Right atrium auricular region (tissue), 2 donors: ENCODE data around the gene IGSF6. TPM values are rescaled to one million over a fixed set of nuclear protein-coding genes. Genes with fewer than 3 reads are reported as not detected.
A peak's percentile ranks its signal among the peaks of the same experiment; 100 is the strongest.

Experiments used
- DNase-seq: peaks from one replicate; pipeline ENCODE4 v3.0.0-alpha.2; 2019; ENCODE audit warnings: low spot score
- H3K27ac ChIP-seq, 2 donors: fragments of 200-600 bp; sonication (generic); 1 replicate in 1 of 2; 2 replicates in 1 of 2; pipeline ENCODE4 v1.5.1; 2016 to 2019
- H3K27me3 ChIP-seq, 2 donors: fragments of 200-600 bp; sonication (generic); one replicate each; pipeline versions ENCODE4 v1.5.1 to v1.6.0; 2017 to 2019
- H3K36me3 ChIP-seq: fragments of 200-600 bp; sonication (generic); one replicate; pipeline ENCODE4 v1.5.1; 2016
- H3K4me1 ChIP-seq, 2 donors: fragments of 200-600 bp; sonication (generic); one replicate each; pipeline versions ENCODE4 v1.5.1 to v1.6.0; 2017 to 2019
- H3K4me3 ChIP-seq, 2 donors: fragments of 200-600 bp; sonication (generic); 1 replicate in 1 of 2; 2 replicates in 1 of 2; pipeline ENCODE4 v1.5.1; 2017 to 2019; ENCODE audit warnings: mild to moderate bottlenecking in 1 of 2, moderate library complexity in 1 of 2
- H3K9me3 ChIP-seq, 2 donors: fragments of 200-600 bp; sonication (generic); one replicate each; pipeline ENCODE4 v1.5.1; 2019
- CTCF ChIP-seq, 2 donors: fragments of 200-600 bp; sonication (generic); IDR thresholded peaks; one replicate each; pipeline ENCODE4 v1.5.1; 2019; ENCODE audit warnings: antibody characterized with exemption in 2 of 2
- total RNA-seq, 2 donors: library from RNA; depleted of rRNA; stranded (reverse); fragments of >200 nt; gene quantifications; one replicate each; pipeline ENCODE4 v1.1.0, GENCODE V29; 2016

Gene IGSF6
- total RNA-seq, 2 donors from 2014 or later: 0.67 to 1.6 TPM

DNA sequence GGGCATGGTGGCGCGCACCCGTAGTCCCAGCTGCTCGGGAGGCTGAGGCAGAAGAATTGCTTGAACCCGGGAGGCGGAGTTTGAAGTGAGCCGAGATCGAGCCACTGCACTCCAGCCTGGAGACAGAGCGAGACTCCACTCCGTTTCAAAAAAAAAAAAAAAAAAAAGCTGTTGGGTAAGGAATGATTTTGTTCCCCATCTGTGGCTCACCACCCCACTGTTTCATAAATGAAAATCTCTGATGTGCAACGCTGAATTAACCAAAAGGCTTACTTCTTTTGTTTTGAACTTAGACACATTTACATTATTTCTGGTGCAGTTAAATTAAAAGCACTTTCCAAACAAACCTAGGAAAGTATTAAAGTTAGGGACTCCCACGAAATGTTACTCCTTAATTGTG, 54.2 kb downstream of the IGSF6 start:
- Histone ChIP-seq H3K9me3 (no peaks in the 10 kb centered on the region), H3K36me3 (no peaks in the 10 kb centered on the region), H3K4me1 (peaks cover 0 to 22% of the 10 kb centered on the region in 2 donors), H3K27me3 (no peaks in the 10 kb centered on the region), H3K27ac (peak overlapping the region in 1 of 2 donors; percentile 90), H3K4me3 (no peak overlapping the region)
- no peak for TF ChIP-seq CTCF (IDR thresholded peaks at IDR 0.05)
- no peak for DNase-seq

DNA sequence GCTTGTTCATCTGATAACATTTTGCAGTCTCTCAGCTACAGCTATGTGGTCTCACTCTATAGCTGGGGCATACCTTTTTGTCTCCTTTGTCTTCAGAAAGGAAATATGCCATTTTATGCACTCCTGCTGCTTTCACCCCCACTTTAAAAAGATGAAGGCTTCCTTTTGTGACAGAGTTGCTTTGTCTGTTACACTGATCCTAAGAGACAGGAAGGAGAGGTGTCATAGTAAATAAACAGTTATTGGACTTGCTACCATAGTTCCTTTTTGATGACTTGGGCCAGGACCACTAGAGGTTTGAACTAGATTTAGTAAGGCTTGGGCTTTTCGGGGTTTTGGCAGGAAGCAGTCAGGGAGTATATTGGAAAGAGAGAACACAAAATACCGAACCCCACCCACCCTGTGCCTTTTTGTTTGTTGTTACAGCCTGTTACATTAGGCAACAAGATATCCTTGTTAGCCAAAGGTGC, 54.8 kb downstream of the IGSF6 start:
- H3K4me1 ChIP-seq: peaks cover 0 to 22% of the 10 kb centered on the region in 2 donors
- H3K9me3 ChIP-seq: no peaks in the 10 kb centered on the region
- no peak overlapping the region for H3K27ac ChIP-seq
- no peak for DNase-seq
- no peaks in the 10 kb centered on the region for H3K27me3 ChIP-seq
- H3K36me3 ChIP-seq: no peaks in the 10 kb centered on the region
- TF ChIP-seq CTCF (IDR thresholded peaks at IDR 0.05): no peak
- H3K4me3 ChIP-seq: no peak overlapping the region

GRCh38 chr16:21593530-21594289, 58.7 kb downstream of the IGSF6 start:
- TF ChIP-seq CTCF (IDR thresholded peaks at IDR 0.05): no peak
- Histone ChIP-seq H3K36me3 (no peaks in the 10 kb centered on the region), H3K27ac (no peak overlapping the region), H3K27me3 (no peaks in the 10 kb centered on the region), H3K4me1 (peaks cover 0 to 5% of the 10 kb centered on the region in 2 donors), H3K9me3 (no peaks in the 10 kb centered on the region), H3K4me3 (no peak overlapping the region)
- DNase-seq: no peak

DNA sequence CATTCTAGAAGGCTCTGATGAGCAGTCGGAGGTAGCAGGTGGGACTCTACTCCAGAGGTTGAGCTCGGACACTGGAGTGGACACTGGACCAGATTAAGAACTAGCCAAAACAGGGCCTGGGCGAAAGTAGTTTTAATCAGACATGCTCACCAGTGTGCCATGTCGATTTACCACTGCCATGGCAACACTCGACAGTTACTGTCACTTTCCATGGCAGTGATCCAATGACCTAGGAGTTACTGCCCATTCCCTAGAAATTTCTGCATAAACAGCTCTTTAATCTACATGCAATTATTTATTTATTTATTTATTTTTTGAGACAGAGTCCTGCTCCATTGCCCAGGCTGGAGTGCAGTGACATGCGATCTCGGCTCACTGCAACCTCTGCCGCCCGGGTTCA, 60.2 kb downstream of the IGSF6 start:
- H3K27ac ChIP-seq: no peak overlapping the region
- TF ChIP-seq CTCF (IDR thresholded peaks at IDR 0.05): no peak
- no peak for DNase-seq
- H3K27me3 ChIP-seq: no peaks in the 10 kb centered on the region
- H3K36me3 ChIP-seq: no peaks in the 10 kb centered on the region
- no peak overlapping the region for H3K4me3 ChIP-seq
- H3K9me3 ChIP-seq: no peaks in the 10 kb centered on the region
- no peaks in the 10 kb centered on the region for H3K4me1 ChIP-seq

DNA sequence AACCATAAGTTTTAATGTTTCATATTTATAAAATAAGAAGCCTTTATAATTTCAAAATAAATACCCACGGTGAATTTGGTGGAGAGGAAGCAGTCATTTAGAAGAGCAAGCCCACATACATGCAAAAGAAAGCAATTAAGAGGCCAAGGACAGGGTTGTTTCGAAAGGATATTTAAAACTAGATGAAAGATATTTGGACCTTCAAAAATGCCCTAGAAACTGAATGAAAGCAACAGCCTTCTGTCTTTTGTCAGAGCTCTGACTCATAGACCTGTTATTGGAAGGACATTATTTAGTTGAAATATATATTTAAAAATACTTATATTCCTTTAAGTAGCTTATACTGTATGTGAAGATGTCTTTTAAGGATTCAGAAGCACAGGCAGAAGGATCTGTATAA, 61.6 kb downstream of the IGSF6 start:
- Histone ChIP-seq H3K4me1 (no peaks in the 10 kb centered on the region), H3K36me3 (no peaks in the 10 kb centered on the region), H3K4me3 (no peak overlapping the region), H3K27me3 (no peaks in the 10 kb centered on the region), H3K27ac (no peak overlapping the region), H3K9me3 (no peaks in the 10 kb centered on the region)
- no peak for TF ChIP-seq CTCF (IDR thresholded peaks at IDR 0.05)
- DNase-seq: no peak

DNA sequence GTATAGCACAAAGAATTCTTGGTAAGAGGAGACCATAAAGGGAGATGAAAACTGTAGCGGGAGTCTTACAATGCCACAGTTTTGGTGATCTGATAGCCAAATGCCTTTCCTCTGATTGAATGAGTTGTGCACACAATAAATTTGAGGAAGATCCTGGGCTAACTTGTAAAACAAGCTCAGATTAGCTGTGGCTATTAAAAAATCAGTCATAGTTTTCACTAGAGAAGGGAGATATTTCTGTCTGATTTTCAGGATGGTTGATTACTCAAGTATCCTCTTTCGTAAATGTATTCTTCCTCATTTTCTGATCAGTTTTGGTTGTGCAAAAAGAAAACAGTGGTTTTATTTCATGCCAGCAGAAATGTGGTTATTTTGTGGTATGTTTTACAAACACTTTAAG, 62.1 kb downstream of the IGSF6 start:
- Histone ChIP-seq H3K9me3 (no peaks in the 10 kb centered on the region), H3K27ac (no peak overlapping the region), H3K36me3 (no peaks in the 10 kb centered on the region), H3K4me1 (no peaks in the 10 kb centered on the region), H3K4me3 (no peak overlapping the region), H3K27me3 (no peaks in the 10 kb centered on the region)
- no peak for TF ChIP-seq CTCF (IDR thresholded peaks at IDR 0.05)
- no peak for DNase-seq
